Measurements from ENCODE around the gene SDHAF1.

DNA sequence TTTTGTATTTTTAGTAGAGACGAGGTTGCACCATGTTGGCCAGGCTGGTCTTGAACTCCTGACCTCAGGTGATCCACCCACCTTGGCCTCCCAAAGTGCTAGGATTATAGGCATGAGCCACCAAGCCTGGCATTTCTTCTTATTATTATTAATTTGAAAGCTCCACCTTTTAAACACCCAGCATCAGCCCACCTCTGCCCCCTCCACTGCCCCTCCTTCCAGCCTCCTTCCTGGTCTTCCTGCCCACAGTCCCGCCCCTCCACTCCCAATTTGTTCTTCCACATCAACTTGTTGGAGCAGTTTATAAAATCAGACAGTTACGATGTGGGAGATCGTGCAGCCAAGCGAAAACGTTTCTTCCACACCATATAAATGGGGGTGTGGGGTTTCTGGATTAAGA is 45.5 kb downstream of the SDHAF1 start:
- TF ChIP-seq, protein P1, sequence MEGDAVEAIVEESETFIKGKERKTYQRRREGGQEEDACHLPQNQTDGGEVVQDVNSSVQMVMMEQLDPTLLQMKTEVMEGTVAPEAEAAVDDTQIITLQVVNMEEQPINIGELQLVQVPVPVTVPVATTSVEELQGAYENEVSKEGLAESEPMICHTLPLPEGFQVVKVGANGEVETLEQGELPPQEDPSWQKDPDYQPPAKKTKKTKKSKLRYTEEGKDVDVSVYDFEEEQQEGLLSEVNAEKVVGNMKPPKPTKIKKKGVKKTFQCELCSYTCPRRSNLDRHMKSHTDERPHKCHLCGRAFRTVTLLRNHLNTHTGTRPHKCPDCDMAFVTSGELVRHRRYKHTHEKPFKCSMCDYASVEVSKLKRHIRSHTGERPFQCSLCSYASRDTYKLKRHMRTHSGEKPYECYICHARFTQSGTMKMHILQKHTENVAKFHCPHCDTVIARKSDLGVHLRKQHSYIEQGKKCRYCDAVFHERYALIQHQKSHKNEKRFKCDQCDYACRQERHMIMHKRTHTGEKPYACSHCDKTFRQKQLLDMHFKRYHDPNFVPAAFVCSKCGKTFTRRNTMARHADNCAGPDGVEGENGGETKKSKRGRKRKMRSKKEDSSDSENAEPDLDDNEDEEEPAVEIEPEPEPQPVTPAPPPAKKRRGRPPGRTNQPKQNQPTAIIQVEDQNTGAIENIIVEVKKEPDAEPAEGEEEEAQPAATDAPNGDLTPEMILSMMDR (IDR thresholded peaks at IDR 0.05; ENCODE audit: low read length): no peak
- no peak for TF ChIP-seq EZH2 (IDR thresholded peaks at IDR 0.05; ENCODE audit: borderline replicate concordance, low read length)
